ENCODE results near the gene KIF5C. TPM values are rescaled to one million over a fixed set of nuclear protein-coding genes. Genes with fewer than 3 reads are reported as not detected.

KIF5C gene
- total RNA-seq, 4 donors from 2014 or later = 0.75 to 3.2 (median 2.3) TPM

DNA sequence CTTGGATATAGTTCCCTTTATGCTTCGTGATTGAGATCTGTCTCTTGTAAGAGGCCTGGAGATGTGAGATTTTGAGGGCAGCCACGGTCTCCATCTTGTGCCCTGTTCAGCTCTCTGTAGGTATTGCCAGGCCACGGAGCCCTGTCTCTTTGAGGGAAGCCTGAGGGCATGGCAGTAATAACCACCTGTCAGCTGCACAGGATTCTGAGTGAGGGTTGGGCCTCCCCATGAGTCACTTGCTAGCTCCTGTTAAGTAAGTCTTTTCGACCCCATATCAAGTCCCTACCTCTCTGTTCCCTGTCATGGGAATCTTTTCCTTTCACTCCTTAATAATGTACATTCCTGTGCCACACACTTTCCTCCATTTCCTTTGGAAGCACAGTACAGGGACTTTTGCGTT lies 183.9 kb downstream of the KIF5C start:
- no peak overlapping the region for H3K4me3 ChIP-seq
- TF ChIP-seq, protein P1, sequence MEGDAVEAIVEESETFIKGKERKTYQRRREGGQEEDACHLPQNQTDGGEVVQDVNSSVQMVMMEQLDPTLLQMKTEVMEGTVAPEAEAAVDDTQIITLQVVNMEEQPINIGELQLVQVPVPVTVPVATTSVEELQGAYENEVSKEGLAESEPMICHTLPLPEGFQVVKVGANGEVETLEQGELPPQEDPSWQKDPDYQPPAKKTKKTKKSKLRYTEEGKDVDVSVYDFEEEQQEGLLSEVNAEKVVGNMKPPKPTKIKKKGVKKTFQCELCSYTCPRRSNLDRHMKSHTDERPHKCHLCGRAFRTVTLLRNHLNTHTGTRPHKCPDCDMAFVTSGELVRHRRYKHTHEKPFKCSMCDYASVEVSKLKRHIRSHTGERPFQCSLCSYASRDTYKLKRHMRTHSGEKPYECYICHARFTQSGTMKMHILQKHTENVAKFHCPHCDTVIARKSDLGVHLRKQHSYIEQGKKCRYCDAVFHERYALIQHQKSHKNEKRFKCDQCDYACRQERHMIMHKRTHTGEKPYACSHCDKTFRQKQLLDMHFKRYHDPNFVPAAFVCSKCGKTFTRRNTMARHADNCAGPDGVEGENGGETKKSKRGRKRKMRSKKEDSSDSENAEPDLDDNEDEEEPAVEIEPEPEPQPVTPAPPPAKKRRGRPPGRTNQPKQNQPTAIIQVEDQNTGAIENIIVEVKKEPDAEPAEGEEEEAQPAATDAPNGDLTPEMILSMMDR (IDR thresholded peaks at IDR 0.05) = no peak
- no peak for TF ChIP-seq POLR2AphosphoS5 (IDR thresholded peaks at IDR 0.05)
- no peak for TF ChIP-seq POLR2A (IDR thresholded peaks at IDR 0.05)
- TF ChIP-seq EP300 (IDR thresholded peaks at IDR 0.05; ENCODE audit: low read depth) = no peak
- H3K4me1 ChIP-seq = peaks cover 0 to 11% (median 3%) of the 10 kb centered on the region in 4 donors
- no peaks in the 10 kb centered on the region for H3K36me3 ChIP-seq
- in situ Hi-C loops (cut with MboI; ENCODE audit: low pct_ligation_motif_present in 1 of 4, low pct_unique_long_range_greater_than_20kb in 1 of 4, low sequenced_read_pairs in 3 of 4) (no loop called here), intact Hi-C loops (cut with DNase I; ENCODE audit: low total_unique reads) (no loop called here)
- no peak overlapping the region for H3K27ac ChIP-seq
- no peaks in the 10 kb centered on the region for H3K27me3 ChIP-seq
- WGBS, 2 donors (ENCODE audit: low coverage in 1 of 2) = 86 to 89% methylated on average over 1 to 5 of the region's 5 CpGs
- DNase-seq = no peak
- no peaks in the 10 kb centered on the region for H3K9me3 ChIP-seq

DNA sequence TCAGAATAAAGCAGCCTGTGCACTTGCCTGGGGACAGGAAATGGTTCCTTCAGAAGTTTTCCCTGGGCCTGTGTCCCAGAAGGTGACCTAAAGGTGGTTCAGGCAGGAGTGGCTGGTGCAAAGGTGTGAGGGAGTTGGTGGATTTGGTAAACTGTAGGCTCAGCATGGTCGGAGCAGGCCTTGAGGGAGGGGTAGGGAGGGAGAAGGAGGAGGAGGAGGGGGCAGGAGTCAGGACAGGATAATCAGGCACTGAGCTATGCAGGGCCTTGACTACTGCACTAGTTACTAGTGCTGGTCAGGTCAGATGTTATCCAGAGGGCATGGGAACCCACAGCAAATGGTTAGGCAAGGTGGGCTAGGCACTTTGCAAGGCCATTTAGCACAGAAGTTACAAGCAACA lies 184.8 kb downstream of the KIF5C start:
- H3K9me3 ChIP-seq = no peaks in the 10 kb centered on the region
- peaks cover 2 to 18% (median 9%) of the 10 kb centered on the region in 4 donors for H3K4me1 ChIP-seq
- no peaks in the 10 kb centered on the region for H3K36me3 ChIP-seq
- H3K27me3 ChIP-seq = no peaks in the 10 kb centered on the region
- TF ChIP-seq POLR2A (IDR thresholded peaks at IDR 0.05) (no peak), EP300 (IDR thresholded peaks at IDR 0.05; ENCODE audit: low read depth) (no peak), POLR2AphosphoS5 (IDR thresholded peaks at IDR 0.05) (no peak)
- TF ChIP-seq, protein P1 (IDR thresholded peaks at IDR 0.05) = no peak
- no peak for DNase-seq
- H3K4me3 ChIP-seq = no peak overlapping the region
- in situ Hi-C loops (cut with MboI; ENCODE audit: low pct_ligation_motif_present in 1 of 4, low pct_unique_long_range_greater_than_20kb in 1 of 4, low sequenced_read_pairs in 3 of 4) = no loop called here
- 63% methylated on average over 1 of the region's 1 CpG; no CpG with 5 or more reads in 1 of the 2 donors for WGBS, 2 donors (ENCODE audit: low coverage in 1 of 2)
- intact Hi-C loops (cut with DNase I; ENCODE audit: low total_unique reads) = no loop called here
- no peak overlapping the region for H3K27ac ChIP-seq

DNA sequence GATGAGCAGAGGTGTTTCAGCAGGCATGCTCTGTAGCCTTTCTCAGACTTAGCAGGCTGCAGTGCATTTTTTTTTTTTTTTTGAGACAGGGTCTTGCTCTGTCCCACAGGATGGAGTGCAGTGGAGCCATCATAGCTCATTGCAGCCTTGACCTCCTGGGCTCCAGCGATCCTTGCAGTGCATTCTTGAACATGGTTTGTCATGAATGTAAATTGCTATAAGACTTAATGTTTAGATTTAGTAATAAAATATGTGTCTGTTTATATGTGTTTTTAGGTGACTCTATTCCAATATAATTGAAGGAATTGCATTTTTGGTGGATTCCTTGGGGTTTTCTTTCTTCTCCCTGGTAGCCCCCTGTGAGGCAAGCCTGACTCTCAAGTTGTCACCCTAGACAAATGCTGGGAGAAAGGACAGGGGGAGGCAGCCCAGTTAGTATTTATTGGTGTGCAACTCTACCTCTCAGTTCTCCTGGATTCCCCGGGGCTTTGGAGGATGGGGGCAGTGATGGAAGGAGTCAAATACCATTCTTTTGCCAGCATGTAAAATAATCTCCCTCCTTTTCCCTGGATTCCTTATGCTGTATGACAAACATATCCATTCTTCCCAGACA lies 186.2 kb downstream of the KIF5C start:
- intact Hi-C loops (cut with DNase I; ENCODE audit: low total_unique reads) = no loop called here
- Histone ChIP-seq H3K27me3 (no peaks in the 10 kb centered on the region), H3K27ac (no peak overlapping the region), H3K9me3 (no peaks in the 10 kb centered on the region), H3K4me3 (no peak overlapping the region), H3K36me3 (no peaks in the 10 kb centered on the region), H3K4me1 (peaks cover 4 to 23% (median 16%) of the 10 kb centered on the region in 4 donors)
- WGBS, 2 donors (ENCODE audit: low coverage in 1 of 2) = 60 to 86% methylated on average over 1 to 2 of the region's 2 CpGs
- in situ Hi-C loops (cut with MboI; ENCODE audit: low pct_ligation_motif_present in 1 of 4, low pct_unique_long_range_greater_than_20kb in 1 of 4, low sequenced_read_pairs in 3 of 4) = no loop called here
- no peak for DNase-seq
- TF ChIP-seq EP300 (IDR thresholded peaks at IDR 0.05; ENCODE audit: low read depth) (no peak), POLR2AphosphoS5 (IDR thresholded peaks at IDR 0.05) (no peak), POLR2A (IDR thresholded peaks at IDR 0.05) (no peak)
- TF ChIP-seq, protein P1 (IDR thresholded peaks at IDR 0.05) = no peak

DNA sequence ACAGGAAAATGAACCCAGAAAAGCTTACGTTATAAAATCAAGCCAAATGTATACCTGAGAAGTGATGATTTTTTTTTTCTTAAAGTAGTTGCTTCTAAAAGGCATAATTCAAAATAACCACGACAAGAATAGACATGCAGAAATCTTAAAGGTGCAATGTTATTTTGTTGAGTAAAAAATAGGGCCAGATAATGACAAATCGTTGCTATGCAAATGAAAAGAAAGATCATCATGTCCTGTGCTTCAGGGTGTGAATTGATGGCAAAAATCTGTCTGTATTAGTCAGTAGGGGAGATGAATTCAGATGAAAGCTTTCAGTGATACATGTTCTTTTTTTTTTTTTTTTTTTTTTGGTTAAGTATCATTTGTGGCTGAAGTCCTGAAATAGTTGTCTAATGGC lies 187.5 kb downstream of the KIF5C start:
- TF ChIP-seq EP300 (IDR thresholded peaks at IDR 0.05; ENCODE audit: low read depth) (no peak), POLR2AphosphoS5 (IDR thresholded peaks at IDR 0.05) (no peak), POLR2A (IDR thresholded peaks at IDR 0.05) (no peak)
- TF ChIP-seq, protein P1 (IDR thresholded peaks at IDR 0.05) = no peak
- DNase-seq = no peak
- no peaks in the 10 kb centered on the region for H3K9me3 ChIP-seq
- in situ Hi-C loops (cut with MboI; ENCODE audit: low pct_ligation_motif_present in 1 of 4, low pct_unique_long_range_greater_than_20kb in 1 of 4, low sequenced_read_pairs in 3 of 4) = no loop called here
- WGBS, 2 donors (ENCODE audit: low coverage in 1 of 2) = 74 to 79% methylated on average over 3 of the region's 3 CpGs
- no peak overlapping the region for H3K4me3 ChIP-seq
- H3K36me3 ChIP-seq = no peaks in the 10 kb centered on the region
- H3K27ac ChIP-seq = no peak overlapping the region
- intact Hi-C loops (cut with DNase I; ENCODE audit: low total_unique reads) = no loop called here
- no peaks in the 10 kb centered on the region for H3K27me3 ChIP-seq
- peaks cover 4 to 20% (median 15%) of the 10 kb centered on the region in 4 donors for H3K4me1 ChIP-seq
